SK-N-SH treated with all-trans-retinoic acid at 6 μM for 48 hours (cell line): ENCODE results near the gene TIMP4.
A peak's percentile ranks its signal among the peaks of the same experiment; 100 is the strongest.

ENCODE experiments used
- ATAC-seq: fragments of 200-7000 bp; cut with Tn5 transposase; 3 replicates; pipeline ENCODE4 v1.9.1; 2020; ENCODE audit warnings: mild to moderate bottlenecking, moderate library complexity
- ARNTL ChIP-seq: fragments of 450-650 bp; formaldehyde crosslinking; IDR thresholded peaks from 2 replicates; pipeline ENCODE4 v1.5.0; 2020; ENCODE audit warnings: low read depth, mild to moderate bottlenecking, moderate library complexity, borderline replicate concordance
- CSRNP3 ChIP-seq: fragments of 250-450 bp; sonication (Bioruptor Pico); IDR thresholded peaks from 2 replicates; pipeline ENCODE4 v1.5.1; 2021; ENCODE audit warnings: mild to moderate bottlenecking, moderate library complexity
- ESRRG ChIP-seq: fragments of 250-450 bp; sonication (Bioruptor Pico); IDR thresholded peaks from 2 replicates; pipeline ENCODE4 v1.6.1; 2021; ENCODE audit warnings: mild to moderate bottlenecking
- GLIS3 ChIP-seq: fragments of 250-450 bp; sonication (Bioruptor Pico); IDR thresholded peaks from 2 replicates; pipeline ENCODE4 v1.5.0; 2020; ENCODE audit warnings: mild to moderate bottlenecking, moderate library complexity
- ISL1 ChIP-seq: fragments of 250-450 bp; sonication (Bioruptor Pico); IDR thresholded peaks from 2 replicates; pipeline ENCODE4 v2.1.2; 2022; ENCODE audit warnings: mild to moderate bottlenecking, moderate library complexity
- OSR1 ChIP-seq: fragments of 250-450 bp; sonication (Bioruptor Pico); IDR thresholded peaks from 2 replicates; pipeline ENCODE4 v1.8.0; 2022; ENCODE audit warnings: moderate library complexity, mild to moderate bottlenecking, inconsistent platforms
- PPARA ChIP-seq: fragments of 250-450 bp; sonication (Bioruptor Pico); IDR thresholded peaks from 2 replicates; pipeline ENCODE4 v1.5.0; 2020; ENCODE audit warnings: mild to moderate bottlenecking, borderline replicate concordance
- RARB ChIP-seq: fragments of 250-450 bp; sonication (Bioruptor Pico); IDR thresholded peaks from 2 replicates; pipeline ENCODE4 v1.8.0; 2021; ENCODE audit warnings: mild to moderate bottlenecking, moderate library complexity
- SNAI2 ChIP-seq: fragments of 250-450 bp; sonication (Bioruptor Pico); IDR thresholded peaks from 2 replicates; pipeline ENCODE4 v1.5.0; 2020; ENCODE audit warnings: mild to moderate bottlenecking, moderate library complexity
- TCF4 ChIP-seq: fragments of 250-450 bp; sonication (Bioruptor Pico); IDR thresholded peaks from 2 replicates; pipeline ENCODE4 v1.8.0; 2021; ENCODE audit warnings: mild to moderate bottlenecking, moderate library complexity, borderline replicate concordance
- TOX ChIP-seq: fragments of 250-450 bp; sonication (Bioruptor Pico); IDR thresholded peaks from 2 replicates; pipeline ENCODE4 v1.8.0; 2021; ENCODE audit warnings: mild to moderate bottlenecking, moderate library complexity, borderline replicate concordance
- TSHZ2 ChIP-seq: fragments of 250-450 bp; sonication (Bioruptor Pico); IDR thresholded peaks from 2 replicates; pipeline ENCODE4 v1.5.0; 2020; ENCODE audit warnings: mild to moderate bottlenecking, moderate library complexity
- ZC3H10 ChIP-seq: fragments of 250-450 bp; sonication (Bioruptor Pico); IDR thresholded peaks from 2 replicates; pipeline ENCODE4 v1.5.1; 2021; ENCODE audit warnings: mild to moderate bottlenecking, moderate library complexity
- ZFP3 ChIP-seq: fragments of 250-450 bp; sonication (Bioruptor Pico); IDR thresholded peaks from 2 replicates; pipeline ENCODE4 v1.5.0; 2020; ENCODE audit warnings: mild to moderate bottlenecking, moderate library complexity
- ZFP30 ChIP-seq: fragments of 450-650 bp; formaldehyde crosslinking; IDR thresholded peaks from 2 replicates; pipeline ENCODE4 v1.5.0; 2022; ENCODE audit warnings: mild to moderate bottlenecking, moderate library complexity
- ZNF565 ChIP-seq: fragments of 450-650 bp; formaldehyde crosslinking; conservative IDR thresholded peaks from 2 replicates; pipeline ENCODE4 v1.5.0; 2020; ENCODE audit warnings: low read depth, mild to moderate bottlenecking, moderate library complexity
- ZNF70 ChIP-seq: fragments of 450-650 bp; formaldehyde crosslinking; IDR thresholded peaks from 2 replicates; pipeline ENCODE4 v1.5.0; 2020; ENCODE audit warnings: mild to moderate bottlenecking, moderate library complexity
- ZNF8 ChIP-seq: fragments of 450-650 bp; formaldehyde crosslinking; IDR thresholded peaks from 2 replicates; pipeline ENCODE4 v1.5.0; 2020; ENCODE audit warnings: mild to moderate bottlenecking, moderate library complexity
- TF ChIP-seq, protein P1 (sequence below): fragments of 250-450 bp; sonication (Bioruptor Pico); IDR thresholded peaks from 2 replicates; pipeline ENCODE4 v1.8.0; 2020; ENCODE audit warnings: mild to moderate bottlenecking, moderate library complexity, borderline replicate concordance
- TF ChIP-seq, protein P2 (sequence below): fragments of 250-450 bp; sonication (Bioruptor Pico); IDR thresholded peaks from 2 replicates; pipeline ENCODE4 v1.5.1; 2020; ENCODE audit warnings: low read depth, mild to moderate bottlenecking, moderate library complexity

TIMP4 gene

GRCh38 chr3:12131351-12132090 is 27.2 kb downstream of the TIMP4 start:
- ATAC-seq = no peak
- TF ChIP-seq OSR1 (no peak), RARB (CRISPR knock-in tag) (no peak), ZFP30 (CRISPR knock-in tag) (no peak), ISL1 (CRISPR knock-in tag) (peak; percentile 64), PPARA (no peak), CSRNP3 (CRISPR knock-in tag) (0 out of 2 replicates have a peak, but pooled peaks have one; percentile 55), ZNF8 (CRISPR knock-in tag) (no peak), TCF4 (CRISPR knock-in tag) (peak; percentile 47; the same call in 1 of the 2 replicates), ARNTL (CRISPR knock-in tag) (no peak), TSHZ2 (CRISPR knock-in tag) (peak; percentile 18; the same call in 1 of the 2 replicates), ZNF565 (no peak)
- TF ChIP-seq, protein P1, sequence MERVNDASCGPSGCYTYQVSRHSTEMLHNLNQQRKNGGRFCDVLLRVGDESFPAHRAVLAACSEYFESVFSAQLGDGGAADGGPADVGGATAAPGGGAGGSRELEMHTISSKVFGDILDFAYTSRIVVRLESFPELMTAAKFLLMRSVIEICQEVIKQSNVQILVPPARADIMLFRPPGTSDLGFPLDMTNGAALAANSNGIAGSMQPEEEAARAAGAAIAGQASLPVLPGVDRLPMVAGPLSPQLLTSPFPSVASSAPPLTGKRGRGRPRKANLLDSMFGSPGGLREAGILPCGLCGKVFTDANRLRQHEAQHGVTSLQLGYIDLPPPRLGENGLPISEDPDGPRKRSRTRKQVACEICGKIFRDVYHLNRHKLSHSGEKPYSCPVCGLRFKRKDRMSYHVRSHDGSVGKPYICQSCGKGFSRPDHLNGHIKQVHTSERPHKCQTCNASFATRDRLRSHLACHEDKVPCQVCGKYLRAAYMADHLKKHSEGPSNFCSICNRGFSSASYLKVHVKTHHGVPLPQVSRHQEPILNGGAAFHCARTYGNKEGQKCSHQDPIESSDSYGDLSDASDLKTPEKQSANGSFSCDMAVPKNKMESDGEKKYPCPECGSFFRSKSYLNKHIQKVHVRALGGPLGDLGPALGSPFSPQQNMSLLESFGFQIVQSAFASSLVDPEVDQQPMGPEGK (CRISPR knock-in tag) = no peak

GRCh38 chr3:12127391-12127790 is 31.3 kb downstream of the TIMP4 start:
- no peak for TF ChIP-seq PPARA
- TF ChIP-seq, protein P1 (CRISPR knock-in tag) = no peak
- no peak for TF ChIP-seq ZFP3 (CRISPR knock-in tag)
- no peak for TF ChIP-seq GLIS3 (CRISPR knock-in tag)
- no peak for ATAC-seq

- TF ChIP-seq ZFP30 (CRISPR knock-in tag) (no peak), ZNF565 (no peak), ZC3H10 (no peak), TOX (no peak), TSHZ2 (CRISPR knock-in tag) (no peak), ARNTL (CRISPR knock-in tag) (no peak), SNAI2 (CRISPR knock-in tag) (no peak), ZNF70 (CRISPR knock-in tag) (no peak), ISL1 (CRISPR knock-in tag) (no peak), GLIS3 (CRISPR knock-in tag) (no peak), TCF4 (CRISPR knock-in tag) (no peak), ZNF8 (CRISPR knock-in tag) (no peak), ESRRG (CRISPR knock-in tag) (no peak)
- TF ChIP-seq, protein P1 (CRISPR knock-in tag) = no peak
- TF ChIP-seq, protein P2, sequence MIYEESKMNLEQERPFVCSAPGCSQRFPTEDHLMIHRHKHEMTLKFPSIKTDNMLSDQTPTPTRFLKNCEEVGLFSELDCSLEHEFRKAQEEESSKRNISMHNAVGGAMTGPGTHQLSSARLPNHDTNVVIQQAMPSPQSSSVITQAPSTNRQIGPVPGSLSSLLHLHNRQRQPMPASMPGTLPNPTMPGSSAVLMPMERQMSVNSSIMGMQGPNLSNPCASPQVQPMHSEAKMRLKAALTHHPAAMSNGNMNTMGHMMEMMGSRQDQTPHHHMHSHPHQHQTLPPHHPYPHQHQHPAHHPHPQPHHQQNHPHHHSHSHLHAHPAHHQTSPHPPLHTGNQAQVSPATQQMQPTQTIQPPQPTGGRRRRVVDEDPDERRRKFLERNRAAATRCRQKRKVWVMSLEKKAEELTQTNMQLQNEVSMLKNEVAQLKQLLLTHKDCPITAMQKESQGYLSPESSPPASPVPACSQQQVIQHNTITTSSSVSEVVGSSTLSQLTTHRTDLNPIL = no peak
- ATAC-seq = no peak
These were observed 32.9 kb downstream of the TIMP4 start for GRCh38 chr3:12125772-12126171.
